Activated CD4-positive, alpha-beta T cell treated with anti-CD3 and anti-CD28 coated beads, Interleukin-2, Interleukin-6, amounts not matched to agents 100 ng/mL and 50 ng/mL, durations not matched to agents 16 hours and 8 hours (primary cell): ENCODE results near the gene ARHGDIA.
A peak's percentile ranks its signal among the peaks of the same experiment; 100 is the strongest.

ENCODE experiments used
- DNase-seq: peaks from one replicate; pipeline ENCODE4 v3.0.0-alpha.2; 2020

The ARHGDIA gene

GRCh38 chr17:81905993-81906392, 34.9 kb upstream of the ARHGDIA start:
- DNase-seq, result no peak

- DNase-seq, result no peak
Observed at GRCh38 chr17:81905424-81905875, 34.3 kb upstream of the ARHGDIA start.

- DNase-seq, result no peak
Observed at GRCh38 chr17:81904600-81905423, 33.7 kb upstream of the ARHGDIA start.

GRCh38 chr17:81903896-81904599, 32.9 kb upstream of the ARHGDIA start:
- no peak for DNase-seq

- DNase-seq, result no peak
Observed at GRCh38 chr17:81903415-81903831, 32.3 kb upstream of the ARHGDIA start.

GRCh38 chr17:81902653-81903414, 31.7 kb upstream of the ARHGDIA start:
- no peak for DNase-seq

GRCh38 chr17:81902023-81902652, 31.0 kb upstream of the ARHGDIA start, which contains the start of gene NPB:
Gene NPB, plus strand, starts transcription at chr17:81902238. Its CDS starts 40 bp downstream, at chr17:81902278.
- DNase-seq, result peak; percentile 23

- no peak for DNase-seq
Observed at GRCh38 chr17:81901167-81902022, 30.3 kb upstream of the ARHGDIA start.

- DNase-seq, result no peak
Observed at GRCh38 chr17:81900181-81900820, 29.2 kb upstream of the ARHGDIA start.

- no peak for DNase-seq
Observed at GRCh38 chr17:81899514-81900166, 28.5 kb upstream of the ARHGDIA start.

GRCh38 chr17:81898885-81899284, 27.7 kb upstream of the ARHGDIA start:
- no peak for DNase-seq

GRCh38 chr17:81898029-81898866, 27.1 kb upstream of the ARHGDIA start:
- DNase-seq, result no peak

- DNase-seq, result no peak
Observed at GRCh38 chr17:81895400-81895799, 24.3 kb upstream of the ARHGDIA start.

DNA sequence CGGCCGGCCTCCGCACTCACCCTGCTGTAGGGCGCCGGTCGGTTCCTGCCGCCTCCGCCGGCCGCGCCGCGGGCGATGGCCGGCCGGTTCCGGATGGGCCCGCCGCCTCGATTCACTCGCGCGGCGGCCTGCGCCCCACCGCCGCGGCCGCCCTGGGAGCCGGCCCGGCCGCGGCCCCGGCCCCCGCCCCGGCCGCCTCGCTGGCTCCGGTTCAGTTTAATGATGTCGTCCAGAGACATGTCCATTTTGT, 20.1 kb upstream of the ARHGDIA start:
- DNase-seq, result no peak

GRCh38 chr17:81890447-81891302, 19.5 kb upstream of the ARHGDIA start:
- no peak for DNase-seq

DNA sequence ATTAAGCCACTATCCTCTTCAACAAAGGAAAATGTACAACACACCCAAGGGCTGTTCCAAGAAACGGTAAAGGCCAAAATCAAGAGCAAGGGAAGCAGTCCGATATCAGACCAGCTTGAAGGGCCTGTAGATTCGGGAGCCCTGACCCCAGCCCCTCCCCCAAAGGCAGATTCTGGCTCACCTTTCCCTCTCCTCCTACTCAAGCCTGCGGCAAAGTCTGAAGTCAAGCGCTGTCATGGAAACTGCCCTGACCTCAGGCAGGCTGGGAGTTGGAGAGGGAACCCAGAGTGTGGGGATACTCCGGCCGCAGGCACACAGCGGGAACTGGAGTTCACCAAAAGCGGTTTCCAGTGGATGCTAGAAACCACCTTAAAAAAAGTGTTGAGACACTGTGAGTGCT, 18.5 kb upstream of the ARHGDIA start:
- DNase-seq, result no peak

GRCh38 chr17:81888988-81889595, 18.0 kb upstream of the ARHGDIA start:
- no peak for DNase-seq

DNA sequence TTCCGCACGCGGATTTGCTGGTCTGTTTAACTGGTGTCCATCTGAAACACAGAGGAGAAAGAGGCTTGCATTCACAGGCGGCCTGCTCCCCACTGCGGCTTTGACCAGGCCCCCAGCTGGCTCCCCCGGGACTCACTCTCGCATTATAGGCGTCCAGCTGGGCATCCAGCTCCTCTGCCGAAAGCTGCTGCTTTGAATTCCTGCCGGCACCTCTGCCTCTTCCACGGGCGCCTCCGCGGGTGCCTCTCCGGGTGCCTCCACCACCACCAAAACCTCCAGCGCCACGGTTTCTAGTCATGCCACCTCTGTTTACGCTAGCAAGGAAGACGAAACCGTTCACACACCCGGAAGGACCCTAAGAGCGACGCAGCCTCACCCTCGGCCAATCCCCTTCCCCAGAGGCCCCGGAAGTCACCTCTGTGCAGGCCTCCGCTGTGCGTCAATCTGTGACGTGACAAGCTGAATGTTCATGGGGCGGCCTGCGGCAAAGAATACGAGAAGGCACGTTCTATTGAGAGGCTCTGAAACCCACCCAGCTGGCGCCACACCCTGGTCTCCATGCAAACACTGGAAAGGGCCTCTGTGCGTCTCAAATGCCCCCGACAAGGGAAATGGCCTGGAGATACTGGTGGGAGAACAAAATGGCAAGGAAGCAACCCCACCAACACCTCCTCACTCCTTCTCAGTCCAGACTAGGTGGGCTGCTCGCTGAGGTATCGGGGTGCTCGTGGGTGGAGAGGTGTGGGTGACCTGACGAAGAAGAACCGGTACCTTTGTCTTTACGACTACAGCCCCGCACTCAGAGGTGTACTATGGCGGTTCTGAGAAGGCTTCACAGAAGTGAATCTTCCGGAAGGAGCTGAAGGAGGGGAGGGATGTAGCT, 17.2 kb upstream of the ARHGDIA start:
- no peak for DNase-seq
